ENCODE data around the gene SH2D3A.
"Not testable (repeated sequence)": the region's sequence is repeated elsewhere in the genome, so short reads cannot be mapped to it uniquely, and the experiment has no call there.

SH2D3A gene

DNA sequence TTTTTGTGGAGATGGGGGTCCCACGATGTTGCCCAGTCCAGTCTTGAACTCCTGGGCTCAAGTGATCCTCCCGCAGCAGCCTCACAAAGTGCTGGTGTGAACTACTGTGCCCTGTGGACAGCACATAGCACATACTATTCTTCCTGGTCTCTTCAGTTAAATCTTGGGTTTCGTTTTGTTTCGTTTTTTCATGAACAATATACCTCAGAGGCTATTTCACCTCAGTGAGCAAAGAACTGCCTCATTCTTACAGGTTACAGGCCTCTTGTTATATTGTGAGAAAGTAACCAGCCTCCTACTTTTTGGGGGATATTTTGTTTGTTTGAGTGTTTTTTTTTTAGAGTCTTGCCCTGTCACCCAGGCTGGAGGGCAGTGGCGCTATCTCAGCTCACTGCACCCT is 45.5 kb downstream of the SH2D3A start:
- no peak for DNase-seq (ENCODE audit: low read depth)

DNA sequence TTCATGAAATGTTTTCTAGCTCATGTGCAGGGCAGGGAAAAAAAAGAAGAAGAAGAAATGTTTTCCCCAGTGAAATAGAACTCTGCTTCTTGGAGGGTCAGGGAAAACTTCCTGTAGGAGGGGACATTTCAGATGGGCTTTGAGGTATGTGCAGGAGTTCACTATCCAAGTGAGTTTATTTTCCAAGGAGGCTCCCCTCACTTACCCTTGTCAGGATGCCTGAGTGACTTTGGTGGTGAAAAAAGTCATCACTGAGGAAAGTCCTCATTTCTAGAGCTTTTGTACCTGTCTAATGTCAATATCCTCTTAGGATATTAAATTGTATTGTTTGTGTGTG is 46.1 kb downstream of the SH2D3A start:
- DNase-seq (ENCODE audit: low read depth): no peak

DNA sequence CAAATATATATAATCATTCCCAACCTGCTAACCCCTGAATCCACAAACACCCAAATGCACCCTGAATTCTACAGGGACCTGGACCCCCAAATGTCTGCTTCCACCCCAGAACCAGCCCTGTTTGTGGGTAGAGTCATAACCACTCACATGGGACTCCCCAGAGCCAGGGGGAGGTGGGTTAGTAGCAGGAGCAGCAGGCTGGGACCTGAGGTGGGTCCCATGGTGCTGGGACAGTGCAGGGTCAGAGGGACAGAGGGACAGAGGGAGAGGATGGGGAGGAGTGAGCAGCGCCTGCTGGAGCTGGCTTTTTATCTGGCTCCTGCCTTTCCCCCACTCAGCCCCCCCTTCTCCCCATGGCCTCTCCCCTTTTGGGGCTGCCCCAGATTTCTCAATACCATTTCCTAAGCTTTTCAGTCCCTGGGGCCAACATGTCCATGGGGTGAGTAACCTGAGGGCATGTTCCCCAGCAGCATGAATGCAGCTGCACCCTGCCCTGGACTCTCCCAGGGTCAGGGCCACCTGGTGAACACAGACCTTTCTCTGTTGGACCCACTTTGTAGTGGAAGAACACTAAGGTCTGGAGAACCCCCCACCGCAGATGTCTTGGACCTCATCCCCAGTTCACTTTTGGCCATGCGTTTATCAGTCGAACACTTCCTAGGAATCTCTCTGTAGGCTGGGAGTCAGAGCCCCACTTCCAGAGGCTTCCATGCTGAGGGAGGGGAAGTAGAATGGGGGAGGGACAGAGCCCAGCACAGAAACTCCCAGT is 46.7 kb downstream of the SH2D3A start, which contains the start of gene C3:
TSS of gene C3 (minus strand) at position 282 of the 769 bp plus-strand sequence. CDS start at position 221, 61 bp downstream.
- no peak for DNase-seq (ENCODE audit: low read depth)

- no peak for DNase-seq (ENCODE audit: low read depth)
These were observed 47.3 kb downstream of the SH2D3A start for GRCh38 chr19:6719992-6720368.

GRCh38 chr19:6719540-6719861 is 47.7 kb downstream of the SH2D3A start:
- no peak for DNase-seq (ENCODE audit: low read depth)

GRCh38 chr19:6718741-6719539 is 48.3 kb downstream of the SH2D3A start:
- no peak for DNase-seq (ENCODE audit: low read depth)

- no peak for DNase-seq (ENCODE audit: low read depth)
These were observed 49.0 kb downstream of the SH2D3A start for GRCh38 chr19:6718111-6718740.

DNA sequence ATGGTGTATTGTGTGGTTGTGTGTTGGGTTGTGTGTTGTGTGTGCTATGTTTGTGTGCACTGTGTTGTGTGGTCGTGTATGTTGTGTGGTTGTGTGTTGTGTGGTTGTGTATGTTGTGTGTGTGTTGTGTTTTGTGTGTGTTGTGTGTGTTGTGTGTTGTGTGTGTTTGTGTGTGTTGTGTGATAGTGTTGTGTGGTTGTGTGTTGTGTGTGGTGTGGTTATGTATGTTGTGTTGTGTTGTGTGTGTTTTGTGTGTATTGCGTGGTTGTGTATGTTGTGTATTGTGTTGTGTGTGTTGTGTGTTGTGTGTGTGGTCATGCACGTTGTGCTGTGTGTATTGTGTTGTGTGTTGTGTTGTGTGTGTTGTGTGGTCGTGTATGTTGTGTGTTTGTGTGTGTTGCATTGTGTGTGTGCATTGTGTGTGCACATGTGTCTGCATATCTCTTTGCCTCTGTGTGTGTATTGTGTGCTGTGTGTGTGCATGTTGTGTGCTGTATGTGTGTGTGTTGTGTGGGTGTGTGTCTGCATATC is 49.7 kb downstream of the SH2D3A start:
- DNase-seq (ENCODE audit: low read depth): no peak

DNA sequence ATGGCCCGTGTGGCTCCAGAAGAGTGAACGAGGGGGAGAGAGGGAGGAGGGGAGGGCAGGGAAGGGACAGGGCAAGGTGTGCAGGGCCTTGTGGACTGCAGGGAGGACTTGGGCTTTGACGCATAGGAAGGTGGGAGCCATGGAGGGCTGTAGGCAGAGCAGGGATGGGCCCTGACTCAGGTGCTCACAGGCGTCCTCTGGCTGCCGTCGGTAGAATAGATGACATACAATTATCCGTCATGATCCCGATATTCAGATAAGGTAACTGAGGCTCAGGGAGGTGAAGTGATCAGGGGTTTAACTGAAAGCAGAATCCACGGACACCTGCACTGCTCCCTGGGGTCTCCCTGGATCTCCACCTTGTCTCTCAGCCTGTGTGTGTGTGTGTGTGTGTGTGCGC is 50.2 kb downstream of the SH2D3A start:
- DNase-seq (ENCODE audit: low read depth): no peak

DNA sequence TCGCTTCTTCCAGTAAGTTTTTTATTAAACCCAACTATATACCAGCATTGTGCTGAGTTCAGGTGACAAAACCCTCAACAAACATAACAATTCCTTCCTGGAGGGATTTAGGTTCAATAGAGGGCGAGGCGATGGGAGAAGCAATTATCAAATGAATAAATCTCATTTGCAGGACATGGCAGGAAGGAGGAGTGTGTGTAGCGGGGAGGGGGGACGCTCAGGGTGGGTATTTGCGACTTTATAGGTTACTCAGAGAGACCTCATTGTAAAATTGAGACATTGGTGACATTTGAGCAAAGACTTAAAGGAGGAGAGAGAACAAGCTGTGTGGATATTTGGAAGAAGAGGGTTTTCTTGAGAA is 50.6 kb downstream of the SH2D3A start:
- DNase-seq (ENCODE audit: low read depth): no peak

GRCh38 chr19:6714749-6715555 is 52.3 kb downstream of the SH2D3A start:
- no peak for DNase-seq (ENCODE audit: low read depth)

DNA sequence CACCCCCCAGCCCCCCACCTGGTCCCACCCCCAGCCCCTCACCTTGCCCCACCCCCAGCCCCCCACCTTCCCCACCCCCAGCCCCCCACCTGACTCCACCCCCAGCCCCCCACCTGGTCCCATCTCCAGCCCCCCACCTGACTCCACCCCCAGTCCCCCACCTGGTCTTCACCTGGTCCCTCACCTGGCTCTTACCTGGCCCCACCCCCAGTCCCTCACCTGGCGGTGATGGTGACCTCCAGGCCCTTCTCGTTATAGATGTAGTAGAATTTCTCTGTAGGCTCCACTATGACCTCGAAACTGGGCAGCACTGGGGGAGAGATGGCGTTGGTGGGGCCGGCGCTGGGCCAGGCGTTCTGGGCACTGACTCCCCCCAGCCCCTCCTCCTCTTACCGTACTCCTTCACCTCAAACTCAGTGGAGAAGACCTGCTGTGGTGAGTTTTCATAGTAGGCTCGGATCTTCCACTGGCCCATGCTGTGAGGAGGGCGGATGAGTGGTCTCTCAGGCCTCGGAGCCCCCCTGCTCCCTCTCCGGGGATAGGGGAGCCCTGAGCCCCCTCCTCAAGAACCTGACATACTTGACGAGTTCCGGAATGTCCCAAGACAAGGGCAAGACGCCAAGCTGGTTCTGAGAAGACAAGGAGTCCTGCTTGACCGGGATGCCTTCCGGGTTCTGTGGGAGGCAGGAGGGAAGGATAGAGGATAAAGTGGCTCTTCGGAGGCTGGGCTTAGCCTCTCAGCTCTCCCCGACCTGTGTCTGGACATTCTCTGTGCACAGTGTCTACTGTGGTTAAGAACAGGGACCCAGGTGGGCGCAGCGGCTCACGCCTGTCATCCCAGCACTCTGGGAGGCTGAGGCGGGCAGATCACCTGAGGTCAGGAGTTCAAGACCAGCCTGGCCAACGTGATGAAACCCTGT is 53.2 kb downstream of the SH2D3A start:
- no peak for DNase-seq (ENCODE audit: low read depth)

DNA sequence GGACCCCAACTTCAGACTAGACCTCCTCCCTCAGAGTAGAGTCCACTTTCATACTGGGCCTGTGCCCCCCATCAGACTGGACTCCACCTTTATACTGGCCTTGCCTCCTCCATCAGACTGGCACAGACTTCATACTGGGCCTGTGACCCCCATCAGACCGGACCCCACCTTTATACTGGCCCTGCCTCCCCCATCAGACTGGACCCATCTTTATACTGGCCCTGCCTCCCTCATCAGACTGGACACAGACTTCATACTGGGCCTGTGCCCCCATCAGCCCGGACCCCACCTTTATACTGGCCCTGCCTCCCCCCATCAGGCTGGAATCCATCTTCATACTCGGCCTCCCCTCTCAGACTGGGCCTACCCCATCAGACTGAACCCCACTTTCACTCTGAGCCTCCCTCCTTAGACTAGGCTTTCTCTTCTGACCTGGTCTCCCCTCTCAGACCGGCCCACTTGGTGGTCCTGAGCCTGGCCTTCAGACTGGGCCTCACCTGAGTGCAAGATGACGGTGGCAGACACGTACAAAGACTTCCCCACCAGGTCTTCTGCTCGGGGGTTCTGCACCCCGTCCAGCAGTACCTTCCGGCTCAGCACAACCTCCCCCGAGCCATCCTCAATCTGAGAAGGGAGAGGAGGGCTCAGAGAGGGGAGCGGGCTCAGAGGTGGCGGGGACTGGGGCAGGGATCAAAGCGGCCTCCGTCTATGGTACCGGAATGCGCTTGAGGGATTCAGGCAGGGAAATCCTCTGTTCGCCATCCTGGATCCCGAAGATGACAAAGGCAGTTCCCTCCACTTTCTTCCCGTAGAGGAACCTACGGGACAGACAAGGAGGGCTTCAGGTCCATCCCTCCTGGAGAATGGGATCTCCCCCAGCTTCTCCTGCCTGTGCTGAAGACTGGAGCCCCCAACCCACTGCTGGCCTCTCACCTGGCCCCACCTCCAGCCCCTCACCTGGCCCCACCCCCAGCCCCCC is 54.3 kb downstream of the SH2D3A start:
- no peak for DNase-seq (ENCODE audit: low read depth)

- DNase-seq (ENCODE audit: low read depth): no peak
These were observed 55.0 kb downstream of the SH2D3A start for GRCh38 chr19:6712231-6712630.

DNA sequence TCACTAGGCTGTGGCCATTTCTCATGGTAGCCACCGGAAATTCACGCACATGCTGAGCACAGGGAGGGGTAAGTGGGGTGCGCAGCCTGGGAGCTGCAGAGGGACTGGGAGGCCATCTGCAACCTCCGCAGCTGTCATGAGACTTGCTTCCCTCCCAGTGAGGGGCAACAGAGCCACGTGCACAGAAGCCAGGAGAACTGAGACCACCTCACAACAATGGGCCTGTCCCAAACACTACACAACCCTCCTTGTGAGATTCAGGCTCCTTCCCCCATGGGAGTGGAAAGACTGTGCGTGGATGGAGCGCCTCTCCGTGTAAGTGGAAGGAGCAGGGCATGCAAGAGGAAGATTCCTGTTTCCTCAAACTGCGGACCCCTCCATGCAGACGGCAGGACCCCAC is 55.6 kb downstream of the SH2D3A start:
- DNase-seq (ENCODE audit: low read depth): no peak

- no peak for DNase-seq (ENCODE audit: low read depth)
These were observed 56.2 kb downstream of the SH2D3A start for GRCh38 chr19:6711078-6711361.

GRCh38 chr19:6710273-6711077 is 56.8 kb downstream of the SH2D3A start:
- no peak for DNase-seq (ENCODE audit: low read depth)

DNA sequence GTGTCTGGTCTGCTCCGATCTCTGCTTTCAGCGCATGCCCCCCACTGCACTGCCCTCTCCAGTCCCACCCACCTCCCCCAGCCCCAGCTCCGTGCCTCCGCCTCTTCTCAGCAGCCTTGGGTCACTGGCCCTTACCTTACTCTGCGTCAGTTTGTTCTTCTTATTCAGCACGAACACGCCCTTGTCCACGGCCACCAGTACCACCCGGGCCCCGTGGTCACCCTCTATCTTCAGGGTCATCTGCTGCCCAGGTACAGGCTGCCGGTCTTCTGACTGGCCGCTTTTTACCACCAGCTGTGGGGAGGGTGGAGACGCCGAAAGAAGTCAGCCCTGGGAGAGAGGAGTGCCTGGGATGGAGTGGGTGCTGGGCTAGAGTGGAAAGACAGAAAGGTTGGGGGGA is 57.7 kb downstream of the SH2D3A start:
- DNase-seq (ENCODE audit: low read depth): no peak

GRCh38 chr19:6708913-6709312 is 58.3 kb downstream of the SH2D3A start:
- not testable (repeated sequence) for DNase-seq (ENCODE audit: low read depth)
